GF-D8 (cell line): Measurements from ENCODE around the gene ODR4.
"Not testable (repeated sequence)": the region's sequence is repeated elsewhere in the genome, so short reads cannot be mapped to it uniquely, and the experiment has no call there.

Experiments used
- DNase-seq: peaks from one replicate; lab custom pipeline; 2025; lab: John Stamatoyannopoulos, UW

ODR4 gene

DNA sequence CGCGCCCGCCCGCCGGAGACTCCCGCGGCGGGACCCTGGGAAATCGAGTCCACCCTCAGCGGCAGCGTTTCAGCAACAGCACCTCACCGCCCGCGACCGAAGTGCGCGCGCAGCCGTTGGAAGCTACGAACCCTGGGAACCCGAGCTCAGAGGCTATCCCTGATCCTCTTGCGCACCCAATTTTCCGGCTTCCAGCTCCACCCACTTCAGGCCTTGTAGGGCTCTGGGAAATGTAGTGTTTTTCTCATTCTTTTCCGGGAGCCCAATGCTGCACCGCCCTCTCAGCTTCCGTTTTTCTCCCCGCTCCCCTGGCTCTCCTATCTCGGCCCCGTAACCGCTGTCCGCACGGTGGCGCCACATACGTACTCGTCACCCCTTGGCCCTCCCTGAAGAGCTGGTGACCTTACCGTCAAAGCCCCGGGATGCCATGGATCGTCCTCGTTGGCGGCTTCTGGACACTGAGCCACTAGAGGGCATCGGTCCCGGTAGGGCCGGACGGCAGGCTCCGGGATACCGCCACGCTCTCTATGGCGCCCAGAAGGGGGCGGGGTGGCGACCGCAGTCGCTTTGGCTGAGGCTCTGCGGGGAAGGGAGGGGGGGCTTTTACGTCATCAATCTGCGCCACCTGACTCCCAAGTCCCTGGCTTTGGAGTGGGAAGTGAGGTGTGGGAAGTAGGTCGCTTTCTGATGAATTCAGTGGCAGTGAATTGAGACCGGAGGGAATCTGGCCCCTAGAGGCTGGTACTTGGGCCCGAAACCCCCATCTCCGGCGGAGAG is at the start of gene ODR4, which contains the start of gene TPR:
TSS of gene ODR4 (plus strand) at position 687 of the 777 bp plus-strand sequence. CDS start 3,948 bp downstream, outside the sequence.
TSS of gene TPR (minus strand) at position 102 of the 777 bp plus-strand sequence. CDS start 225 bp downstream, outside the sequence.
- DNase-seq, result peak; percentile 98

- no peak for DNase-seq
Observed at GRCh38 chr1:186326009-186326408, 49.6 kb upstream of the ODR4 start.

- DNase-seq, result no peak
Observed at GRCh38 chr1:186327331-186327730, 48.3 kb upstream of the ODR4 start.

DNA sequence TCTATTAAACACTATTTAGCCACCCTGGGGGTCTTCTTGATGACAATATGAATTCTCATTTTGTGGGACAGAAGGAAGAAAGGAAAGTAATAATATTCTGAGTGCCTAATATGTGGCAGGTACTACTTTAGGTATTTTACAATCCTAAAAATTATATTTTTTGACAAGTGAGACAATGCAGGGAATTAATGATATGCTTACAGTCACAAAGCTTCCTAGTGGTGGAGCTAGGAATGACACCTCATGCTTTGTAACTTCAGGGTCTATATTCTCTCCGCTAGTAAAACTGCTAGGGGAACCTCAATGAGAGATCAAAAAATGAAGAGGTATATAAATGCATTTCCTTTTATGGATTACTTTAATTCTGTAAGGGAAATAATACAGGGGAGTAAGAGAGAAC is 44.9 kb upstream of the ODR4 start:
- DNase-seq, result no peak

DNA sequence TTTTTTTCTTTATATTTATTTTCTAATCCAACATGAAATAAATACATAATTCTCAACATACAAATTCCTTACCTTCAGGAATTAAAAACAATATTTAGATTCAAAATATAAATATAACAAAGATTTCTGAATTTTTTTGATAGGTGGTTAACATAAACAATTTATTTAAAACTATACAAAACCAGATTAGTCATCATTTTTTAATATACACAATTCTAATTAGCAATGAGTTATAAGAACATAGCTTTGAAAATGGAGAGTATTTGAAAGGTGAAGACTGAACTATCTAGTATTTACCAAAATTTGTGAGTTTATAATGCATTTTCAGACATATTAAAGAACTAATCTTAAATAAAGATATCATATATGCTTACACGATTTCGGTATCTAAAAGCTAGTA is 38.1 kb upstream of the ODR4 start:
- DNase-seq, result no peak

DNA sequence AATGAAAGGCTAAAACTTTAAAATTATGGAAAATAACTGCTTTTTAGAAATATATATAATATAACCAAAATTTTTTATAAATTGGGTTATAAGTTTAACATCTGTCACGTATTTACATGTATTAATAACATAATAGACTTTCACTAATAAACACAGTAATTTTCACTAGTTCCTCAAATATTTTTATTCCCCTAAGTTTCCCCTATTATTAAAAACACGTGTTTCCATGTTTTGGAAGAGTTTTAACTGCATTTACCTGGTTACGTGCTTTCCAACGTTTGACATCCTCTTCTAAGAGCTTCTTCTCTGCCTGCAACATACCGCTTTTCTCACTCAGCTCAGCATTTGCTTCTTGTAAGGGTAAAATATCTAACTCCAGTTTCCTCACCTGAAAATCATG is 34.9 kb upstream of the ODR4 start:
- no peak for DNase-seq

- DNase-seq, result peak; percentile 81
Observed at GRCh38 chr1:186347837-186348691, 27.6 kb upstream of the ODR4 start.

DNA sequence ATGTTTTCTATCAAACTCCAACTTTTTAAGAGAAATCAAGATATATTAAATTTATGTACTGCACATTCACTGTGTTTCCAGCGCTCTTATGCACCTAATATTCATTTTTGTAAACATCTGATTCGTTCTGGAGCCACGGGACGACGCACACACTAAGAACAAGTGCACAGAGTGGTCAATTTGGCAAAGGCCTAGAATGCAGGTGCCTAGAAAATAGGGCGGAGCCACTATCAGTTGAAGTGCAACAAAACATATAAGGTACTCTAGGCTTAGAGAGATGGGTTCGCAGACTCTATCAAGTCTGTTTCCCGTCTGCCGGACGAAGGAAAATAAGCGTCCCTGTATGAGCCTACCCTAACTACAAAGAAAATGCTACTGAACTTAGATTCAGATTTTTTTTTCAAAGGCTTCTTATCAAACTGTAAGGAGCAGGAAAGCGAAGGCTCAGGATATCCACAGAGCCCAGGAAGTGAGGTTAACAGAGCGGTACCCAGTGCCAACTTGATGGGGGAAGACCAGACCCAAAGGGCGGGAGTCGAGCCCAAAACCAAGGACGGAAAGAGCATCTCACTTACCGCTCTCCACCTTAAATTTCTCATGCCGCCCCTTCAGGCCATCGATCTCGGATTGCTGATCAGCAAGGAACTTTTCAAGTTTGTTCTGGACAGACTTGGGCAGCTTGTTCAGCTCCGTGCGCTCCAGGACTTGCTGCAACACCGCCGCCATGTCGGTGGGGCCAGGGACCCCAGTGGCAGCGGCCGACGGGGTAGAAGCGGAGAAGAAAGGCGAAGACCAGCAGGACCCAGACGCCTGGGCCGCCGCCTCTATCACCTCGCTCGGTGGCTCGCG is 1.1 kb upstream of the ODR4 start:
- peak; percentile 36 for DNase-seq

- no peak for DNase-seq
Observed at GRCh38 chr1:186375929-186376319, 286 bp downstream of the ODR4 start.

- DNase-seq, result no peak
Observed at GRCh38 chr1:186386725-186387383, 11.2 kb downstream of the ODR4 start.

GRCh38 chr1:186390925-186391324 is 15.3 kb downstream of the ODR4 start:
- DNase-seq, result no peak

DNA sequence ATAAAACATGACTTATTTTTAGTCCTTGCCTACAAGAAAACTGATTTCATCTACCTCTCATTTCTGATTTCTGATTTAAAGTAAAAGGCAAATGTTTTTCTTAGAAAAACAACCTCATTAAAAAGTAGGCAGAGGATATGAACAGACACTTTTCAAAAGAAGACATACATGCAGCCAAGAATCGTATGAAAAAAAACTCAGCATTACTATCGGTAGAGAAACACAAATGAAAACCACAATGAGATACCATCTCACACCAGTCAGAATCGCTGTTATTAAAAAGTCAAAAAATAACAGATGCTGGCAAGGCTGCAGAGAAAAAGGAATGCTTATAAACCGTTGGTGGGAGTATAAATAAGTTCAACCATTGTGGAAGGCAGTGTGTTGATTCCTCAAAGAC is 16.2 kb downstream of the ODR4 start:
- no peak for DNase-seq

DNA sequence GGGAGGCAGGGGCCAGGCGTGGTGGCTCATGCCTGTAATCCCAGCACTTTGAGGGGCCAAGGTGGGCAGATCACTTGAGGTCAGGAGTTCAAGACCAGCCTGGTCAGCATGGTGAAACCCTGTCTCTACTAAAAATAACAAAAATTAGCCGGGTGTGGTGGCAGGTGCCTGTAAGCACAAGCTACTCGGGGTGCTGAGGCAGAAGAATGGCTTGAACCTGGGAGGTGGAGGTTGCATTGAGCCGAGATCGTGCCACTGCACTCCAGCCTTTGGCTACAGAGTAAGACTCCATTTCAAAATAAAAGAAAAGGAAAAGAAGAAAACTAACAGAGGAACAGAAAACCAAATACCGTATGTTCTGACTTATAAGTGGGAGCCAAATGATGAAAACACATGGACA is 17.1 kb downstream of the ODR4 start:
- DNase-seq, result not testable (repeated sequence)

- not testable (repeated sequence) for DNase-seq
Observed at GRCh38 chr1:186401446-186401845, 25.8 kb downstream of the ODR4 start.

GRCh38 chr1:186403632-186404031 is 28.0 kb downstream of the ODR4 start:
- no peak for DNase-seq

DNA sequence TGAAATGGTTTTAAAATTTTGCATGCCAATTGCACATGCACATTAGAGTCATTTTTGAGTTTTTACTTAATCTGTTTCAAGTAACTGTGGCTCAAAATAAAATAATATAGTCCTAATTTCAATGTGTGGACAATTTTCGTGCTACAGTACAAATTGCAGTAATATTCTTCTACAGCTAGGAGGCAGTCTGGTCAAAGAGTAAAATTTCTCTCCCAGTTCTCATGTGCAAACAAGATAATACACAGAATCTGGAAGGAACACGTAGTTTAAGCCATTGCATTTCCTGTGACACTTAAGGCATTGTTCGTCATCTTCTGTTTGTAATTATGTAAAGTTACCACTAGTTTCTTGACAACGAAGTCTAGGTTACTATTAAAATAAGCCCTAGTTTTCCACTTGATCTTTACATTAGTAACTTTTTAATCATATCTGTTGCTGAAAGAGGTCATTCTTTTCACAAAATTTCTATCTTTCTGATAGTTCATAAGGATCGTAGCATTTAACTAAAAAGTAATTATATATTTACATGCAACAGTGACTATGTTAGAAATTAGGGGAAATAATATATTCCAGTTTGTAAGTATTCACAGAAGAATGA is 28.9 kb downstream of the ODR4 start:
- DNase-seq, result no peak

DNA sequence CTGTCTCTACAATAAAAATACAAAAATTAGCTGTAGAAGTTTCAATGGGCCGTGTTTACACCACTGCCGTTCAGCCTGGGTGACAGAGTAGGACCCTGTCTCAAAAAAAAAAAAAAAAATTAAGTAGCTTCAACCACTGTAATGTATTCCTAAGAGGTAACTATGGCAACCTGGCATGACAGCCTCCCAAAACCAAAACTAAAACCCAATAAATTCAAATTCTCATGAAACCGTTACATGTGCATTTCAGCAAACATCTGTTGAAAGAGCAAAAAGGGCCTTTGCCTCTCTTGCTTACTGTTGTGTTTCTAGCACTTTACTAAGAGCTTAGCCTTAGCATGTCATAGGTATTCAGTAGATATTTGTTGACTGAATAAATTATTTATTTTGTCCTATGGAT is 33.5 kb downstream of the ODR4 start:
- no peak for DNase-seq

- no peak for DNase-seq
Observed at GRCh38 chr1:186413319-186413718, 37.7 kb downstream of the ODR4 start.

GRCh38 chr1:186418503-186418902 is 42.9 kb downstream of the ODR4 start:
- DNase-seq, result no peak

DNA sequence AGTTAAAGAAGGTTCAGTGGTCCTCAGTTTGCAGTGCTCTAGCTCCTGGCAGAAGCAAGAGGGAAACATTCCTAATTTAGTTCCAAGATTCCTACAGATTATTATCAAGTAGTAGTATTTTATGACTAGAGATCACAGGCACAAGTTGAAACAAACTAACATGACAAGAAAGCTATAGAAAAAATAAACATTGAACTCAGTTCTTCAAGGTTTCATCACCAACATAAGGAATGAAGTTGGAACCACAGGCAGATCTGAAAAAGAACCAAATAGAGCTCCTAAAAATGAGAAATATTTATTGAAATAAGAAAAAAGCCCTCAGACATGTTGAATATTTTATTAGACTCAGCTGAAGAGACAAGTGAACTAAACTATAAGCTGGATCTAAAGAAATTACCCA is 44.7 kb downstream of the ODR4 start:
- DNase-seq, result no peak

DNA sequence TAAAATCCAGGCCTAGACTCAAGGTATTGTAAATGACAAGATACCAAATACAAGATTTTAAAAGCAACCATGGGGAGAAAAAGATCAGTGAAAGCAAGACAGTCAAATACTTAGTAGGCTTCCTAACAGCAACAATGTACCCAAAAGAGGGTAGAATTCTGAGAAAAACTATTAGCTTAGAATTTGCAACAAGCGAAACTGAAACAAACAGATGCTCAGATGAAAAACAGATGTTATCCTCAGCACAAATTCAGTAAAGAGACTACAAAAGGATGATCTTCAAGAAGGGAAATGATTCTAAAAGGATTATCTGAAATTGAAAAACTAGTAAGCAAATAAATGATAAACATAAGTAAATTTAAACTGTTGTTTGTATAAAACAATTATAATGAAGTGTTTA is 45.3 kb downstream of the ODR4 start:
- no peak for DNase-seq
